ENCODE data around the gene COL24A1. TPM values are rescaled to one million over a fixed set of nuclear protein-coding genes. Genes with fewer than 3 reads are reported as not detected.

The COL24A1 gene
- total RNA-seq, 1 experiment from 2014 or later: 1.1 TPM

GRCh38 chr1:85984636-85985035, 171.9 kb downstream of the COL24A1 start:
- Mint-ChIP-seq H3K36me3 (no peaks in the 10 kb centered on the region), H3K27ac (no peak overlapping the region), H3K9me3 (peaks cover 7% of the 10 kb centered on the region), H3K4me3 (no peak overlapping the region), H3K27me3 (ENCODE audit: low read depth) (no peaks in the 10 kb centered on the region), H3K4me1 (no peaks in the 10 kb centered on the region)
- CTCF ChIA-PET: no interaction called here
- TF ChIP-seq ETV6 (CRISPR knock-in tag; IDR thresholded peaks at IDR 0.05) (no peak), ZNF232 (CRISPR knock-in tag; IDR thresholded peaks at IDR 0.05) (no peak), ATF6 (CRISPR knock-in tag; IDR thresholded peaks at IDR 0.05) (no peak), EMX1 (CRISPR knock-in tag; IDR thresholded peaks at IDR 0.05) (no peak), HMGXB4 (CRISPR knock-in tag; IDR thresholded peaks at IDR 0.05) (no peak), ZBTB43 (CRISPR knock-in tag; IDR thresholded peaks at IDR 0.05) (no peak), CREB1 (CRISPR knock-in tag; IDR thresholded peaks at IDR 0.05) (no peak), SMAD4 (CRISPR knock-in tag; IDR thresholded peaks at IDR 0.05) (no peak), E2F1 (CRISPR knock-in tag; IDR thresholded peaks at IDR 0.05) (no peak), USF2 (CRISPR knock-in tag; IDR thresholded peaks at IDR 0.05) (no peak), NR2C2 (CRISPR knock-in tag; IDR thresholded peaks at IDR 0.05) (no peak), RELA (CRISPR knock-in tag; IDR thresholded peaks at IDR 0.05; ENCODE audit: borderline replicate concordance) (no peak), STAT6 (CRISPR knock-in tag; conservative IDR thresholded peaks at IDR 0.05; ENCODE audit: low read depth) (no peak), TP53 (CRISPR knock-in tag; IDR thresholded peaks at IDR 0.05) (no peak), PREB (CRISPR knock-in tag; IDR thresholded peaks at IDR 0.05; ENCODE audit: borderline replicate concordance) (no peak)
- POLR2A ChIA-PET: no interaction called here
- ATAC-seq (no peak), DNase-seq (ENCODE audit: low spot score) (no peak)

- H3K9me3 Mint-ChIP-seq: peaks cover 16% of the 10 kb centered on the region
- TF ChIP-seq TP53 (CRISPR knock-in tag; IDR thresholded peaks at IDR 0.05) (no peak), JAZF1 (CRISPR knock-in tag; IDR thresholded peaks at IDR 0.05) (no peak), ETV6 (CRISPR knock-in tag; IDR thresholded peaks at IDR 0.05) (no peak), CBFB (CRISPR knock-in tag; IDR thresholded peaks at IDR 0.05; ENCODE audit: low read depth) (no peak), ZNF671 (CRISPR knock-in tag; IDR thresholded peaks at IDR 0.05) (no peak), ZNF263 (CRISPR knock-in tag; IDR thresholded peaks at IDR 0.05; ENCODE audit: low read depth) (no peak), JUN (CRISPR knock-in tag; IDR thresholded peaks at IDR 0.05) (no peak)
- H3K4me3 Mint-ChIP-seq: no peak overlapping the region
- H3K4me1 Mint-ChIP-seq: no peaks in the 10 kb centered on the region
- POLR2A ChIA-PET: no interaction called here
- no peak overlapping the region for H3K27ac Mint-ChIP-seq
- ATAC-seq (no peak), DNase-seq (ENCODE audit: low spot score) (no peak)
- H3K36me3 Mint-ChIP-seq: no peaks in the 10 kb centered on the region
- no peaks in the 10 kb centered on the region for H3K27me3 Mint-ChIP-seq (ENCODE audit: low read depth)
- CTCF ChIA-PET: no interaction called here
Observed at GRCh38 chr1:85983316-85983715, 173.3 kb downstream of the COL24A1 start.
